Prostate gland (tissue), 2 donors: ENCODE results near the gene MXD4. TPM values are rescaled to one million over a fixed set of nuclear protein-coding genes. Genes with fewer than 3 reads are reported as not detected.

Source experiments
- DNase-seq: peaks from one replicate; pipeline ENCODE4 v3.0.0-alpha.2; 2019; ENCODE audit warnings: low spot score
- H3K27ac ChIP-seq, 2 donors: fragments of 200-600 bp; sonication (generic); 2 replicates each; pipeline ENCODE4 v1.5.1; 2017 to 2019
- H3K27me3 ChIP-seq: fragments of 200-600 bp; sonication (generic); replicated peaks from 2 replicates; pipeline ENCODE4 v1.5.1; 2019; ENCODE audit not compliant: insufficient read depth
- H3K36me3 ChIP-seq, 2 donors: fragments of 200-600 bp; sonication (generic); 1 replicate in 1 of 2; 2 replicates in 1 of 2; pipeline versions ENCODE4 v1.5.1 to v1.8.1; 2017 to 2019
- H3K4me1 ChIP-seq: fragments of 200-600 bp; sonication (generic); replicated peaks from 2 replicates; pipeline ENCODE4 v1.5.1; 2019
- H3K4me3 ChIP-seq, 2 donors: fragments of 200-600 bp; sonication (generic); 2 replicates each; pipeline ENCODE4 v1.5.1; 2017 to 2019
- H3K9me3 ChIP-seq: fragments of 200-600 bp; sonication (generic); 2 replicates; pipeline ENCODE4 v1.5.1; 2017
- POLR2A ChIP-seq: fragments of 450-650 bp; IDR thresholded peaks from one replicate; pipeline ENCODE4 v1.6.1; 2016; ENCODE audit warnings: antibody characterized with exemption, mild to moderate bottlenecking
- POLR2AphosphoS5 ChIP-seq: sonication (generic); formaldehyde crosslinking; IDR thresholded peaks from one replicate; pipeline ENCODE4 v1.6.1; 2017; ENCODE audit warnings: antibody characterized with exemption
- WGBS: methylation state at CpG from one replicate; pipeline ENCODE4 v1.1.5; 2018; 5-methylcytosine and 5-hydroxymethylcytosine counted together
- intact Hi-C: fragments of 100-400 bp; cut with DNase I; formaldehyde crosslinking; loops from one replicate; pipeline ENCODE4 v1.14.2; 2022
- total RNA-seq, 2 donors: library from RNA; depleted of rRNA; stranded (reverse); fragments of >200 nt; gene quantifications; one replicate each; pipeline ENCODE4 v1.1.0, GENCODE V29; 2016
- TF ChIP-seq, protein P1 (sequence below), 4 experiments: fragments of 200-600 bp in 2 of 4; fragments of 450-650 bp in 2 of 4; sonication (generic) in 2 of 4; IDR thresholded peaks; 1 replicate in 3 of 4; 2 replicates in 1 of 4; pipeline ENCODE4 v1.5.1; 2016 to 2019; ENCODE audit warnings: antibody characterized with exemption in 4 of 4, mild to moderate bottlenecking in 2 of 4, moderate library complexity in 2 of 4

MXD4 gene
- total RNA-seq, 2 donors from 2014 or later, result 63.4 to 81.1 TPM

DNA sequence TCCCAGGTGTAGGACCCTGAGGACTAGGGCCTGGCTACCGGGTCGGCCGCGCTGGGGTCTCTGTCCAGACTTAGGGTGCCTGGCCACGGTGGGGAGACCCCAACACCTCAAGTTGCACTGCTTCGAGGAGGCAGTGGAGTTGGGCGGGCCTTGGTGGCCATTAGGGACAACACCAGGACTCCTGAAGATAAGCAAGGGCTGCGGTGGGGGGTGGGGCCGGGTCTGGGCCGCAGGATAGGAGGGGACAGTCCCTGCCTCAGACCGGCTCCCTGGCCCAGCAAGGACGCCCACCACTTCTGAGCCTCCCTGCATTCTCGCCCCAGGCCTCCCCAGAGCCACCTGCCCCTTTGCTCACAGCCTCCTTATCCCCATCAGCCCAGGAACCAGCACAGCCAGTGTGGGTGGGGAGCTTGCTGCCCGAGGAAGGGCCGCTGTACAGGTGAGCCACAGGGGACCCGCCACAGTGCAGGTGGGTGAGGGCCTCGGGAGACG lies 5.5 kb upstream of the MXD4 start:
- intact Hi-C loops, result loop anchor here (10.0 kb wide), 3 partner anchors 147 to 667 kb away; partner anchors contain the start of genes CFAP99, FAM193A and ZFYVE28
- WGBS, result 85% methylated on average over 16 of the region's 18 CpGs
- TF ChIP-seq POLR2A (no peak), POLR2AphosphoS5 (no peak)
- TF ChIP-seq, protein P1, sequence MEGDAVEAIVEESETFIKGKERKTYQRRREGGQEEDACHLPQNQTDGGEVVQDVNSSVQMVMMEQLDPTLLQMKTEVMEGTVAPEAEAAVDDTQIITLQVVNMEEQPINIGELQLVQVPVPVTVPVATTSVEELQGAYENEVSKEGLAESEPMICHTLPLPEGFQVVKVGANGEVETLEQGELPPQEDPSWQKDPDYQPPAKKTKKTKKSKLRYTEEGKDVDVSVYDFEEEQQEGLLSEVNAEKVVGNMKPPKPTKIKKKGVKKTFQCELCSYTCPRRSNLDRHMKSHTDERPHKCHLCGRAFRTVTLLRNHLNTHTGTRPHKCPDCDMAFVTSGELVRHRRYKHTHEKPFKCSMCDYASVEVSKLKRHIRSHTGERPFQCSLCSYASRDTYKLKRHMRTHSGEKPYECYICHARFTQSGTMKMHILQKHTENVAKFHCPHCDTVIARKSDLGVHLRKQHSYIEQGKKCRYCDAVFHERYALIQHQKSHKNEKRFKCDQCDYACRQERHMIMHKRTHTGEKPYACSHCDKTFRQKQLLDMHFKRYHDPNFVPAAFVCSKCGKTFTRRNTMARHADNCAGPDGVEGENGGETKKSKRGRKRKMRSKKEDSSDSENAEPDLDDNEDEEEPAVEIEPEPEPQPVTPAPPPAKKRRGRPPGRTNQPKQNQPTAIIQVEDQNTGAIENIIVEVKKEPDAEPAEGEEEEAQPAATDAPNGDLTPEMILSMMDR (IDR thresholded peaks at IDR 0.05), result no peak

DNA sequence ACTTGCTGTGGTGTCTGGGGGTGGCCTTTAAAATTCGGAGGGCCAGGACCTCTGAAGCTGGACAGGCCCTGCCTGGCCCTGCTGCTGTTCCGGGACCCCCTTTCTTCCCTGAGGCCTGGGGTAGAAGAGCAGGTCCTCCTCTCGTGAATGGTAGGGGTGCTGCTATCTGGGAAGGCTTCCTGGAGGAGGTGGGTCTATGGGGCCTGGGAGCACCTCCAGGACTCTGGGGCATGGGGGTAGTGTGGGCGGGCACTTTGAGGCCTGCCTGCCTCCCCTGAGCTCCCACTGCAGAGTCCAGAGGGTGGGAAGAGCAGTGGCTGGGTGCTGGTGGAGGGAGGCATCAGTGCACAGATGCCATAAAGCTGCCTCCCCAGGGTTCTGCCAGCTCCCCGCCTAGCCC lies 4.9 kb upstream of the MXD4 start:
- no peaks in the 10 kb centered on the region for H3K9me3 ChIP-seq
- intact Hi-C loops, result loop anchor here (10.0 kb wide), 3 partner anchors 148 to 668 kb away; partner anchors contain the start of genes CFAP99, FAM193A and ZFYVE28
- no peak for TF ChIP-seq POLR2A
- TF ChIP-seq POLR2AphosphoS5, result no peak
- TF ChIP-seq, protein P1 (IDR thresholded peaks at IDR 0.05), result no peak
- no peaks in the 10 kb centered on the region for H3K27me3 ChIP-seq
- no peaks in the 10 kb centered on the region for H3K36me3 ChIP-seq
- H3K4me3 ChIP-seq, result no peak overlapping the region
- peaks cover 10% of the 10 kb centered on the region for H3K4me1 ChIP-seq
- DNase-seq, result no peak
- WGBS, result 65% methylated on average over 4 of the region's 5 CpGs
- no peak overlapping the region for H3K27ac ChIP-seq

More for the DNA sequence above, 5.5 kb upstream of the MXD4 start:
- Histone ChIP-seq H3K27me3 (no peaks in the 10 kb centered on the region), H3K4me1 (peaks cover 10% of the 10 kb centered on the region), H3K36me3 (no peaks in the 10 kb centered on the region), H3K27ac (no peak overlapping the region), H3K4me3 (no peak overlapping the region), H3K9me3 (no peaks in the 10 kb centered on the region)
- DNase-seq, result no peak

DNA sequence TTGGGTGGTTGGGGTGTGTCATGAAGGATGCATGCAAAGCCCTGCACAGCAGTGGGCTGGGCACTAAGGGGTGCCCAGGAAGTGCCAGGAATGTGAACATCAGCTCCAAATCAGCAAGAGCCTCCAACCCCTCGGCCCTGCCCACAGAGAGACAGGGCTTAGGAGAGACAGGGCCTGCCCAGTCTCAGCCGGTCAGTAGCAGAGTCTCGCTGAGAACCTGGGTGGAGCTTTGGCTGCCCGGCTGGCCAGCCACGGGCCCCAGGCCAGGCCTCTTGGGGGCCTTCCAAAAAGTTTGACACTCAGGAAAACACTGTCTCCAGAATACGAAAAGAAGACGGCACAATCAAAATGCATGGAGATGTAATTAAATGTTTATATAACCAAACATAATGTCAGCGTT lies 4.3 kb upstream of the MXD4 start:
- DNase-seq, result peak; percentile 46
- H3K27ac ChIP-seq, result peak overlapping the region; percentile 30 to 53
- intact Hi-C loops, result loop anchor here (10.0 kb wide), 3 partner anchors 149 to 669 kb away; partner anchors contain the start of genes CFAP99, FAM193A and ZFYVE28
- H3K4me1 ChIP-seq, result peaks cover 10% of the 10 kb centered on the region
- H3K36me3 ChIP-seq, result no peaks in the 10 kb centered on the region
- H3K27me3 ChIP-seq, result no peaks in the 10 kb centered on the region
- H3K4me3 ChIP-seq, result no peak overlapping the region
- 14% methylated on average over 8 of the region's 8 CpGs for WGBS
- no peaks in the 10 kb centered on the region for H3K9me3 ChIP-seq
- peak; percentile 60 for TF ChIP-seq POLR2AphosphoS5
- TF ChIP-seq POLR2A, result no peak

DNA sequence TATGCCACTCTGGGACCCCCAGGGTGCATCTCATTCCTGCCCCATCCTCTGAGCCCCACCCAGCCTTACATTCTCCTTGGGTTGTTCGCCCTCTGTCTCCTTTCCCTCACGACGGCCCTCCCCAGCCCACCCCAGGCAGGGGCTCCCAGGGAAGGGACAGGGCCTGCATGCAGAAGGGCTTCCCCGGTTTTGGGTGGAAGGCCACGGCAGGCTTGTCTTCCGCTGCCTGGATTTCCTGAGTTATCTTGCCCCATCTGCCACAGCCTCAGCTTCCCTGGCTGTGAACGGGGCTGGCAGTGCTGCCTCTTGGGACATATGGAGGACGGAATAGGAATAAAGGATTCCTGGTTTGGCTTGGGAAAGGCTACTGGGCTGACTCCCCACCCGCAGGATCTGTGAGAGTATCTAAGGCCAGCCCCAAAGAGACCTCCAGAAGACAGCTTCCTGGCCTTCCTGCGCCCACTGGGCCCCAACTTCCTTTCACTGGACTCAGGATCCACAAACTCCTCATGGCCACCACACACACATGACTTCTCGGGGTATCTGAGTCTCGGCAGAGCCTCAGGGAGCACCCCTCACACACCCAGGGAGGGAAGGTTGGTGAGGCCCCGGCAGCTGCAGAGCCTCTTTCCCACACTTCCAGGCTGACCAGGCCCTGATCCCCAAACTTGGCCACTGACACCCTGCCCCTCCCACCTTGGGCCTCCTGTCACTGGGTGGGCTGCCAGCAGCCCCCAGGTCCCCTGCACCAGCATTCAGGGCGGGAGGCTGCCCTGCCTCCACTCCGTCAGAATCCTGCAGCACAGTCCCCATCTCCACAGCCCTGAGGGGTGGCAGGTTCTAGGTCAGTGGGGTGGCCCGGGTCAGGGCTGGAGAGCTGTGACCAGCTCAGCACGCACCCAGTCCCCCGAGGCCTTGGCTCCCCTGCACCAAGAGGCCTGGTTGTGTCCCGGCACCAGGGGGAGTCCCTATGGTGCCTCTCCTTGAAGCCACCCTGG lies 3.5 kb upstream of the MXD4 start:
- intact Hi-C loops, result loop anchor here (10.0 kb wide), 3 partner anchors 149 to 669 kb away; partner anchors contain the start of genes CFAP99, FAM193A and ZFYVE28
- Histone ChIP-seq H3K27ac (peak overlapping the region; percentile 30 to 53), H3K9me3 (no peaks in the 10 kb centered on the region), H3K4me1 (peaks cover 10% of the 10 kb centered on the region), H3K36me3 (no peaks in the 10 kb centered on the region), H3K4me3 (no peak overlapping the region), H3K27me3 (no peaks in the 10 kb centered on the region)
- no peak for TF ChIP-seq POLR2A
- TF ChIP-seq, protein P1 (IDR thresholded peaks at IDR 0.05), result no peak
- no peak for TF ChIP-seq POLR2AphosphoS5
- 92% methylated on average over 18 of the region's 19 CpGs for WGBS
- DNase-seq, result no peak

DNA sequence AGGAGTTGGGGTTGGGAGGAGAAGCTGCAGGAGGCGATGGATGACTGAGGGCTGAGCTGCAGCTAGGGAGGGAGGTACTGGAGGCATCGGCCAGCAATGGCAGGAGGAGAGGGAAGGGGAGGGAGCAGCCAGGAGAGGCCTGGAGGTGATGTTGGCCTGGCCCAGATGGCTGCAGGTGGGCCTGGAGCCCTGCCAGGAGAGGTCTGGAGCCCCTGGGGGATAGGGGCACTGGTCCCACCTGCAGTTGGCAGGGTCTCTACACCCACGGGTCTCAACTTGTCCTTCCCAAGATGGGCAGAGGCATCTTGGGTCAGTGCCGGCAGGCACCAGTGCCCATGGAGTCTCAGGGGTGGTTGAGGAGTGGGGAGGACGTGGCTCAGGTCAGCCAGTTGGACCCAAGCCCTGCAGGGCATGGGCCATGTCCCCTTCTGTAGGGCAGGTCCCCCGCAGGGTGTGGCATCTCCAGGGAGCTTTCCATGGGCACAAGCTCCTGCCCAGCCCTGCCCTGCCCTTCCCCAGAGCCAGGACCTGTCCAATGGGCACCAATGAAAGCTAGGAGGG lies 2.7 kb upstream of the MXD4 start:
- intact Hi-C loops, result loop anchor here (10.0 kb wide), 3 partner anchors 150 to 670 kb away; partner anchors contain the start of genes CFAP99, FAM193A and ZFYVE28
- 75% methylated on average over 6 of the region's 6 CpGs for WGBS
- DNase-seq, result no peak
- Histone ChIP-seq H3K27me3 (no peaks in the 10 kb centered on the region), H3K27ac (no peak overlapping the region), H3K4me3 (no peak overlapping the region), H3K36me3 (no peaks in the 10 kb centered on the region), H3K4me1 (peaks cover 15% of the 10 kb centered on the region), H3K9me3 (no peaks in the 10 kb centered on the region)
- TF ChIP-seq POLR2AphosphoS5 (no peak), POLR2A (no peak)
- TF ChIP-seq, protein P1 (IDR thresholded peaks at IDR 0.05), result no peak
